GM18870 (cell line): ENCODE data around the gene DIP2C.
"Not testable (repeated sequence)": the region's sequence is repeated elsewhere in the genome, so short reads cannot be mapped to it uniquely, and the experiment has no call there.

Experiments
- ATAC-seq: cut with Tn5 transposase; IDR thresholded peaks from one replicate; pipeline ENCODE4 v1.9.1; 2021; ENCODE audit warnings: moderate library complexity; ENCODE audit not compliant: unreplicated experiment

Gene DIP2C

GRCh38 chr10:525565-526315 is 163.7 kb downstream of the DIP2C start:
- no peak for ATAC-seq

DNA sequence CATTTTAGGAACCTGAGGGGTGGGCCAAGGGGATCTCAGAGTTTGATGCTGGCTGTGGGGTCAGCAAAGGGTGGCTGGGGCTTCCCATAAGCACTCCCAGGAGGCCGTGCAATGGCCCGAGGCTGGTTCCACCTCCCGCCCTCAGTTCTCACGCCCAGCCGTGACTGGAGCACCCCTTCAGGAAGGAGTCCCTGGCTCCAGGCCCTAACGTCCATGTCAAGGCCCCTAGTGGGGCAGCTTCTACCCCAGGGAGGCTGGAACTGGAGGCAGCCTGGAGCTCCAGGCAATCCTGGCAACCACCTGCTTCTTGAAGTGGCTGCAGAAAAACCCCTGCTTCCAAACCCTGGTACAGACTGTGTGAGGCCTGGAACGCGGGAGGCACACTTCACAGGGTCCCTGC is 165.5 kb downstream of the DIP2C start:
- ATAC-seq = no peak

DNA sequence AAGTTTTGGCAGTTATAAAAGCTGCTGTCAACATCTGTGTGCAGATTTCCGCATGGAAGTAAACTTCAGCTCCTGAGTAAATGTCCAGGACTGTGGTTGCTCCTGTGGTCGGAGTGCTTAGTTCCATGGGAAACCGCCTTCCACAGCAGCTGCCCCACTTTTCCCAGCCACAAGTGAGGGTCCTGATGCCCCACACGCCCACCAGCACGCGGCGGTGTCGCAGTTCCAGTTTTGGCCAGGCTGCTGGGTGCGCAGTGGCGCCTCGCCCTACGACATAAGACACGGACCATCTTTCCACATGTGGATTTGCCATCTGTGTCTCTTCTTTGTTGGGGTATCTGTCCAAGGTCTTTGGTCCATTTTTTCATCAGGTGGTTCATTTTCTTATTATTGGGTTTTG is 167.1 kb downstream of the DIP2C start:
- ATAC-seq = no peak

GRCh38 chr10:521261-522250 is 167.9 kb downstream of the DIP2C start:
- no peak for ATAC-seq

GRCh38 chr10:520402-520787 is 169.1 kb downstream of the DIP2C start:
- ATAC-seq = no peak

GRCh38 chr10:519716-520401 is 169.6 kb downstream of the DIP2C start:
- no peak for ATAC-seq

GRCh38 chr10:519055-519715 is 170.3 kb downstream of the DIP2C start:
- ATAC-seq = no peak

DNA sequence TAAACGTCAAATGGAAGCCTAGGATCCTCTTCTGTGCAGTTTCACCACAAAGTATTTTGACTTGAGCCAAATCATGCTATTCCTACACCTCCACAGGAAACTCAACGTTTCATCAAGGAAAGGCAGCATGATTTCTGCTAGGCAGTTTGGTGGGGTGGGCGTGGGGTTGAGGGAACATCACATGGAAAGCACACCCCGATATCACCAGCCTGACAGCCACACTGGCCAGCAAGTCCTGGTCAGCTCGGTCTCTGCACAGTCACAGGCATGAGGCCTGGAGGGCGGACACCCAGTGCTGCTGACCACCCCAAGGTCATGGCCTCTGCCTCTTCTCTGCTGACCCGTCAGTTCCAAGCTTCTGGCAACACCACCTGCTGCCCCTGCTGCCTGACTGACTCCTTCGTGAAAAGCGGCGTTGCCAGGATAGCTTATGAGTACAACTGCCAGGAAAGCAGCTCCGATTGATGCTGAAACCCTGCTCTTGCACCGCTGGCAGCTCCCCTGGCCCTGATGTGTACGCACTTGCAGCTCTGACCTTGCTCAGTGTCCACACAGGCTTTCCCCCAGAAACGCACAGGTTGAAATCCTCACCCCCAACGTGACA is 171.5 kb downstream of the DIP2C start:
- ATAC-seq = no peak

DNA sequence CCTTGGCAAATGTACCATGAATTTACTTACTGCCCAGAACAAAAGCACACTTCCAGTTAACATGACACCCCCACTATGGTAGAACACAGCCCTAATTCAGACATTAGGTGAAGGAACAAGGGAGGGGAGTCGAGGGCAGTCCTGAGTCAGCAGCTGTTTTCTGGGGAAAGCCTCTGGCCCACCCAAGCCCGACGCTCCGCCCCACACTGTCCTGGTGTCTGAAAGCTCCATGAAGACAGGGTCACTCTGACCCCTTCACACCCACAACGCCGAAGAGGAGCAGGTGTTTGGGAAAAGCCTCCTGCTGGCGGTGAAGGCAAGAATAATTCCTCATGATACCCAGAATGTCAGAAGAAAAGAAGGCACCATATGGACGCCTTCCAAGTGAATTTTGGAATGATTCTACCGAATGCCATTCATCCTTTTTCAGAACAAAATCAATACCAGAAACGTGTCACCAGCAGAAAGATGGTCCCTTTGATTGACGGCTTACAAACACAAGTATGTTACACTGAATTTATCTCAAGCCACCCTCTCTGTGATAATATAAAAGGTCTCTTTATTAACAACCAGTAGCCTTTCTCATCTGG is 172.1 kb downstream of the DIP2C start:
- ATAC-seq = no peak

DNA sequence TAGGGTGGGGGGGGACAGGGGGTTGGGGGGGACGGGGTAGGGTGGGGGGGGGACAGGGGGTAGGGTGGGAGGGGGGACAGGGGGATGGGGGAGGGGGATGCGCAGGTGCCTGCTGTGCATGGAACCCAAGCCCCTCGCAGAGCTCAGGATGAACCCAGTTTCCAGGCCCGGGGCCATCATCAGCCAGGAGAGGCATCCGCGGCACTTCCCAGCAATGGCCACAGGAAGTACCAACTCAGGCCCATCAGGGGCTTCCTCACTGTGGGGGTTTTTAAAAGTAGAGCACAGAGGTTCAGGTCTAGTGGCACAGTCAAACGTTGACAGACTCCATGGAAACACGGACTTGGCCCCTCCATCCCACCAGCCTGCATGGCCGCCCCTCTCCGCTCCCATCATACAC is 172.7 kb downstream of the DIP2C start:
- no peak for ATAC-seq

GRCh38 chr10:515674-516073 is 173.8 kb downstream of the DIP2C start:
- ATAC-seq = no peak

GRCh38 chr10:514137-514671 is 175.3 kb downstream of the DIP2C start:
- no peak for ATAC-seq

- no peak for ATAC-seq
Measured at GRCh38 chr10:513393-513792, 176.1 kb downstream of the DIP2C start.

GRCh38 chr10:512661-513060 is 176.8 kb downstream of the DIP2C start:
- ATAC-seq = not testable (repeated sequence)

- no peak for ATAC-seq
Measured at GRCh38 chr10:511849-512191, 177.6 kb downstream of the DIP2C start.

DNA sequence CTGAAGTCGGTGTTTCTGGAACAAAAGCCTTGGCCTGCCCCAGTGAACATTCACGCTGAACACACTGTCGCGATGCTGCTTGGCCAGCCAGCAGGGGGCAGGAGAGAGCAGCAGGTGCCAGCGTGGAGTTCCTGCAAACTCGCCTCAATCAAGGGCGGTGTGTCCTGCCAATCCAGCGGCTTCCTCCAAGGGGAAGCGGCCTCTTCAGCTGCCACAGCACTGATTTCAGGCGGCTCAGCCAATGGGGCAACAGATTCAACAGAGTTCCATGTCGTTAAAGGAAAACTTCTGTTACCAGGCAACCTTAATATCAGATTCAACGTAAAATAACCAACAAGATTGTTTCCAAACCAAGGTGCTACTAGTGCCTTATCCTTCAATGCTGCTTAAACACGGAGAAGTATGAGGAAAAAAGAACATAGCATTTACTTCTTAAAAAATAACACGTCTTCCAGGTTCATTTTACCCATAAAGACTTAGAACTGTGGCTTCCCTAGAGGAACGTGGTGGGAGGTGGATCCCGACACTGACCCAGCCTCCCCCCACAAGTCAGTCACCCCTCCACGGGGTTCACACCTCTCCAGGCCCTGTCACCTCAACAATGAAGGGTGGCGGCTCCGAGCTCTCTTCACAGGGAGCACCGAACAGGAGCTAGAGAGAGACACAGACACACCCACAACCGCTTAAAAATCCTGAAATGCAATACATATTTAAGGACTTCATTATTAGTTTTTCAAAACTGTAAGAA is 178.2 kb downstream of the DIP2C start:
- no peak for ATAC-seq

GRCh38 chr10:510415-510881 is 179.0 kb downstream of the DIP2C start:
- no peak for ATAC-seq

GRCh38 chr10:509361-510102 is 179.9 kb downstream of the DIP2C start:
- ATAC-seq = no peak
